Muscle of leg (tissue), 11 donors: ENCODE measurements around the gene BICDL1. TPM values are rescaled to one million over a fixed set of nuclear protein-coding genes. Genes with fewer than 3 reads are reported as not detected.
"Not testable (repeated sequence)": the region's sequence is repeated elsewhere in the genome, so short reads cannot be mapped to it uniquely, and the experiment has no call there.

Source experiments
- DNase-seq: peaks from one replicate; pipeline ENCODE4 v3.0.0; 2013
- H3K27ac ChIP-seq: one replicate; pipeline ENCODE4 v1.5.1; 2013; ENCODE audit warnings: mild to moderate bottlenecking, low read length, control low read depth
- H3K27me3 ChIP-seq: one replicate; pipeline ENCODE4 v1.6.1; 2013; ENCODE audit warnings: low read length; ENCODE audit not compliant: control insufficient read depth, insufficient read depth
- H3K36me3 ChIP-seq: one replicate; pipeline ENCODE4 v1.6.1; 2013; ENCODE audit warnings: low read length; ENCODE audit not compliant: control insufficient read depth, insufficient read depth
- H3K4me1 ChIP-seq: one replicate; pipeline ENCODE4 v1.6.1; 2013; ENCODE audit warnings: low read length; ENCODE audit not compliant: control insufficient read depth, insufficient read depth
- H3K4me3 ChIP-seq: one replicate; pipeline ENCODE4 v1.5.1; 2013; ENCODE audit warnings: low read length, control low read depth
- H3K9me3 ChIP-seq: replicated peaks from 2 replicates; pipeline ENCODE4 v1.6.1; 2013; ENCODE audit warnings: low read depth, low read length; ENCODE audit not compliant: control insufficient read depth
- WGBS: methylation state at CpG from one replicate; pipeline ENCODE4 v1.1.5; 2013; ENCODE audit warnings: missing lambda C conversion rate; ENCODE audit not compliant: insufficient coverage; 5-methylcytosine and 5-hydroxymethylcytosine counted together
- polyA plus RNA-seq, 8 donors: library from polyadenylated mRNA; unstranded; fragments of 120-200 nt; gene quantifications; one replicate each; pipeline versions ENCODE4 v1.2.1 to v1.2.3, GENCODE V29; 2013; ENCODE audit warnings: inconsistent platforms in 1 of 8, low replicate concordance in 1 of 8; ENCODE audit not compliant: insufficient read length in 8 of 8, insufficient read depth in 1 of 8
- total RNA-seq: library from RNA; stranded (reverse); fragments of 120-200 nt; gene quantifications from one replicate; pipeline ENCODE4 v1.2.4, GENCODE V29; 2013

The BICDL1 gene
- total and polyA plus RNA-seq, 9 donors = 1.3 to 6.4 (median 3.4) TPM

- peaks cover 2% of the 10 kb centered on the region for H3K27me3 ChIP-seq
- H3K4me1 ChIP-seq = no peaks in the 10 kb centered on the region
- no peak overlapping the region for H3K27ac ChIP-seq
- DNase-seq = no peak
- no peak overlapping the region for H3K4me3 ChIP-seq
- 67% methylated on average over 1 of the region's 6 CpGs for WGBS
- no peaks in the 10 kb centered on the region for H3K36me3 ChIP-seq
- no peaks in the 10 kb centered on the region for H3K9me3 ChIP-seq
These were observed 24.9 kb upstream of the BICDL1 start for GRCh38 chr12:119964123-119964522.

DNA sequence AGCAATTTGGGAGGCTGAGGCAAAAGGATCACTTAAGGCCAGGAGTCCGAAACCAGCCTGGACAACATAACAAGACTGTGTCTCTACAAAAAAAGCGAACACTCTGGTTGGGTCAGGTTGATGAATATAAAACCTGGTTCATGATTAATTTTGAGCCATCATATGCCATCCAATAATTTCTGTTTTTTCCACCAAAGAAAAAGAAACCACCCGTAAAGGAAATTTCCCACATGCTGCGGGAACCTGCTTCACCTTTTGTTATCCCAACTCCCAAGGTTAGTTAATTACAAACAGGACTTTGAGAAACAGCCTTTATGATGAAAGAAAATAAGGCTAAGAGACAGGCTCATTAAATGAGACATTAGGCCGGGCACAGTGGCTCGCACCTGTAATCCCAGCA lies 24.1 kb upstream of the BICDL1 start:
- H3K4me1 ChIP-seq = no peaks in the 10 kb centered on the region
- peaks cover 2% of the 10 kb centered on the region for H3K27me3 ChIP-seq
- H3K9me3 ChIP-seq = no peaks in the 10 kb centered on the region
- H3K4me3 ChIP-seq = no peak overlapping the region
- DNase-seq = no peak
- WGBS = 92% methylated on average over 2 of the region's 6 CpGs
- H3K36me3 ChIP-seq = no peaks in the 10 kb centered on the region
- H3K27ac ChIP-seq = no peak overlapping the region

- no peak overlapping the region for H3K27ac ChIP-seq
- H3K27me3 ChIP-seq = peaks cover 5% of the 10 kb centered on the region
- no peaks in the 10 kb centered on the region for H3K9me3 ChIP-seq
- DNase-seq = no peak
- H3K4me1 ChIP-seq = no peaks in the 10 kb centered on the region
- H3K4me3 ChIP-seq = no peak overlapping the region
- no CpG with 5 or more reads among the region's 1 CpG for WGBS
- H3K36me3 ChIP-seq = no peaks in the 10 kb centered on the region
These were observed 8.8 kb upstream of the BICDL1 start for GRCh38 chr12:119980242-119980641.

DNA sequence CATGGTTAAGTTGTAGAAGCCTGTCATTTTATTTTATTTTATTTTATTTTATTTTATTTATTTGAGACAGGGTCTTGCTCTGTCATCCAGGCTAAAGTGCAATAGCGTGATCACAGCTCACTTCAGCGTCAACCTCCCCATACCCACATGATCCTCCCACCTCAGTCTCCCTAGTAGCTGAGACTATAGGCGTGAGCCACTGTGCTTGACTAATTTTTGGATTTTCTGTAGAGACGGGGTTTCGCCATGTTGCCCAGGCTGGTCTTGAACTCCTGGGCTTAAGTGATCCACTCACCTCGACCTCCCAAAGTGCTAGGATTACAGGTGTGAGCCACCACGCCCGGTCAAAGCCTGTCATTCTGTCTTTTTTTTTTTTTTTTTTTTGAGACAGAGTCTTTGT lies 8.3 kb upstream of the BICDL1 start:
- H3K9me3 ChIP-seq, H3K4me1 ChIP-seq, H3K27me3 ChIP-seq, DNase-seq, H3K27ac ChIP-seq, H3K4me3 ChIP-seq, H3K36me3 ChIP-seq: not testable (repeated sequence)
- 100% methylated on average over 2 of the region's 8 CpGs for WGBS

DNA sequence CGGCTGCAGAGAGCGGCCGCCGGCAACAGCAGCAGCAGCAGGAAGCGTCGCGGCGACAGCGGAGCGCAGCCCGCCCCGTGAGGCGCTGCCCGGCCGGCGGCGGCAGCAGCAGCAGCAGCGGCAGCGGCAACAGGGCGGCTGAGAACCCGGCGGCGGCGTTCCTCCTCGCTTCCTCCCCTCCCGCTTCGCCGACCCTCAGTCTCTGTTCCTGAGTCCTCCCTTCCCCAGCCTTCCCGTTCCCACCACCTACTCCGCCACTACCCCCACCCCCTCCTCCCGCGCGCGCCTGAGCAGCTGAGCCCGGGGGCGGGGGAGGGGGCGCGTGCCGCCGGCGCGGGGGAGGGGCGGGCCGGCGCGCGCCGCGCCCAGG lies 310 bp downstream of the BICDL1 start:
- no peak for DNase-seq
- H3K9me3 ChIP-seq = no peaks in the 10 kb centered on the region
- H3K36me3 ChIP-seq = no peaks in the 10 kb centered on the region
- WGBS = under 1% methylated on average over 46 of the region's 49 CpGs
- peaks cover 33% of the 10 kb centered on the region for H3K27me3 ChIP-seq
- H3K4me3 ChIP-seq = peak overlapping the region; percentile 35
- H3K27ac ChIP-seq = no peak overlapping the region
- peaks cover 14% of the 10 kb centered on the region for H3K4me1 ChIP-seq

- Histone ChIP-seq H3K4me3 (peak overlapping the region; percentile 27), H3K4me1 (peaks cover 14% of the 10 kb centered on the region), H3K9me3 (no peaks in the 10 kb centered on the region), H3K27me3 (peaks cover 33% of the 10 kb centered on the region), H3K36me3 (no peaks in the 10 kb centered on the region), H3K27ac (no peak overlapping the region)
- under 1% methylated on average over 68 of the region's 79 CpGs for WGBS
- DNase-seq = peak; percentile 88
These were observed 820 bp downstream of the BICDL1 start for GRCh38 chr12:119989731-119990381.

- H3K4me3 ChIP-seq = peak overlapping the region; percentile 27
- peaks cover 14% of the 10 kb centered on the region for H3K4me1 ChIP-seq
- H3K36me3 ChIP-seq = no peaks in the 10 kb centered on the region
- 34% methylated on average over 3 of the region's 12 CpGs for WGBS
- DNase-seq = no peak
- H3K9me3 ChIP-seq = no peaks in the 10 kb centered on the region
- H3K27me3 ChIP-seq = peaks cover 33% of the 10 kb centered on the region
- no peak overlapping the region for H3K27ac ChIP-seq
These were observed 1.4 kb downstream of the BICDL1 start for GRCh38 chr12:119990382-119990874.

GRCh38 chr12:119992129-119992705 lies 3.2 kb downstream of the BICDL1 start:
- H3K9me3 ChIP-seq = no peaks in the 10 kb centered on the region
- no peak overlapping the region for H3K27ac ChIP-seq
- DNase-seq = no peak
- H3K4me1 ChIP-seq = peaks cover 14% of the 10 kb centered on the region
- no peak overlapping the region for H3K4me3 ChIP-seq
- no peaks in the 10 kb centered on the region for H3K36me3 ChIP-seq
- WGBS = 60% methylated on average over 1 of the region's 5 CpGs
- H3K27me3 ChIP-seq = peaks cover 24% of the 10 kb centered on the region

- peaks cover 11% of the 10 kb centered on the region for H3K27me3 ChIP-seq
- no CpG with 5 or more reads among the region's 3 CpGs for WGBS
- no peak overlapping the region for H3K27ac ChIP-seq
- no peaks in the 10 kb centered on the region for H3K36me3 ChIP-seq
- no peak overlapping the region for H3K4me3 ChIP-seq
- no peaks in the 10 kb centered on the region for H3K9me3 ChIP-seq
- DNase-seq = peak; percentile 17
- H3K4me1 ChIP-seq = peaks cover 6% of the 10 kb centered on the region
These were observed 6.0 kb downstream of the BICDL1 start for GRCh38 chr12:119994892-119995658.

- Histone ChIP-seq H3K9me3 (no peaks in the 10 kb centered on the region), H3K27ac (no peak overlapping the region), H3K27me3 (peaks cover 5% of the 10 kb centered on the region), H3K4me3 (no peak overlapping the region), H3K4me1 (no peaks in the 10 kb centered on the region), H3K36me3 (no peaks in the 10 kb centered on the region)
- no peak for DNase-seq
- WGBS = no CpG with 5 or more reads among the region's 1 CpG
These were observed 7.4 kb downstream of the BICDL1 start for GRCh38 chr12:119996417-119996816.
